Measurements from ENCODE around the gene DNAAF5. TPM values are rescaled to one million over a fixed set of nuclear protein-coding genes. Genes with fewer than 3 reads are reported as not detected.

Gene DNAAF5
- total RNA-seq, 1 donor from 2014 or later, result 59.7 TPM

DNA sequence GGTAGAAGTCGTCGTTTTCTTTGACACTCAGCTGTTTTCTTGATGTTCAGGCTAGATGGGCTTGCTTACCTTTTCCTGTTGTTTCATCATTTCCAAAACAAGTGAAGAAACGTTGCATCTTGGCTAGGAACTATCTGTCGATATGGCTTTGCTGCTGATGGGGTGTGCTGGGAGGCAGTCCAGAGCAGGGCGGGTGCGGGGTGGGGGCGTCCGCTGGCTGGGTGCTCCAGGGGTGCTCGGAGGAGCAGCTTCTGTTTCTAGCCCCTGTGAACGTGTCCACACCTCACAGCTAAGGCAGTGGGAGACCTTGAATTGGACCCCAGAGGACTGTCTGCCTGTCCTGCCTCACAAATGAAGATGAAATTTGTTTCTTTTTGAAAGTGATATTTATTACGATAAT, 98.2 kb downstream of the DNAAF5 start:
- Histone ChIP-seq H3K4me3 (ENCODE audit: low read depth, low read length) (no peak overlapping the region), H3K27me3 (ENCODE audit: control insufficient read depth, insufficient read depth, low read length) (no peaks in the 10 kb centered on the region), H3K36me3 (ENCODE audit: control insufficient read depth, insufficient read depth, low read length) (no peaks in the 10 kb centered on the region)
- TF ChIP-seq, protein P1, sequence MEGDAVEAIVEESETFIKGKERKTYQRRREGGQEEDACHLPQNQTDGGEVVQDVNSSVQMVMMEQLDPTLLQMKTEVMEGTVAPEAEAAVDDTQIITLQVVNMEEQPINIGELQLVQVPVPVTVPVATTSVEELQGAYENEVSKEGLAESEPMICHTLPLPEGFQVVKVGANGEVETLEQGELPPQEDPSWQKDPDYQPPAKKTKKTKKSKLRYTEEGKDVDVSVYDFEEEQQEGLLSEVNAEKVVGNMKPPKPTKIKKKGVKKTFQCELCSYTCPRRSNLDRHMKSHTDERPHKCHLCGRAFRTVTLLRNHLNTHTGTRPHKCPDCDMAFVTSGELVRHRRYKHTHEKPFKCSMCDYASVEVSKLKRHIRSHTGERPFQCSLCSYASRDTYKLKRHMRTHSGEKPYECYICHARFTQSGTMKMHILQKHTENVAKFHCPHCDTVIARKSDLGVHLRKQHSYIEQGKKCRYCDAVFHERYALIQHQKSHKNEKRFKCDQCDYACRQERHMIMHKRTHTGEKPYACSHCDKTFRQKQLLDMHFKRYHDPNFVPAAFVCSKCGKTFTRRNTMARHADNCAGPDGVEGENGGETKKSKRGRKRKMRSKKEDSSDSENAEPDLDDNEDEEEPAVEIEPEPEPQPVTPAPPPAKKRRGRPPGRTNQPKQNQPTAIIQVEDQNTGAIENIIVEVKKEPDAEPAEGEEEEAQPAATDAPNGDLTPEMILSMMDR (IDR thresholded peaks at IDR 0.05; ENCODE audit: insufficient read depth, low read length, poor library complexity, severe bottlenecking), result no peak
- DNase-seq (ENCODE audit: low read depth), result no peak

DNA sequence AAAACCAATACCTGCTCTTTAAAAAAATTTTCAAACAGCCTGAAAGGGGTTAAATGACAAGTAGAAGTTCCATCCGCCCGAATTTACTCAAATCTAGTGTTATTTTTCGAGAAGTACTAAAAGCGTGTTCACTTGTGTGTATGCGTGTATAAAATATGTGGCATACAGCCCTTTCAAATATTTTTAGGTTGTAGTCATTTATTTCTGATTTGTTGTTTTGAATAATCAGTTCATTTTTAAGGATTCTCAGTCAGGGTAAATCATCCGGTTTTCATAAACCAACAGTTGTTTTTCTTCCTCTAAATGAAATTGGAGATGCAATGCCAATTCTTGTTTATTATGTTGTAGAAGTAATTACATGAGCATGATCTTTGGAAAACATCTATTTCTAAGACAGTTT, 98.9 kb downstream of the DNAAF5 start:
- TF ChIP-seq, protein P1 (IDR thresholded peaks at IDR 0.05; ENCODE audit: insufficient read depth, low read length, poor library complexity, severe bottlenecking), result no peak
- Histone ChIP-seq H3K36me3 (ENCODE audit: control insufficient read depth, insufficient read depth, low read length) (no peaks in the 10 kb centered on the region), H3K27me3 (ENCODE audit: control insufficient read depth, insufficient read depth, low read length) (no peaks in the 10 kb centered on the region), H3K4me3 (ENCODE audit: low read depth, low read length) (no peak overlapping the region)
- no peak for DNase-seq (ENCODE audit: low read depth)

DNA sequence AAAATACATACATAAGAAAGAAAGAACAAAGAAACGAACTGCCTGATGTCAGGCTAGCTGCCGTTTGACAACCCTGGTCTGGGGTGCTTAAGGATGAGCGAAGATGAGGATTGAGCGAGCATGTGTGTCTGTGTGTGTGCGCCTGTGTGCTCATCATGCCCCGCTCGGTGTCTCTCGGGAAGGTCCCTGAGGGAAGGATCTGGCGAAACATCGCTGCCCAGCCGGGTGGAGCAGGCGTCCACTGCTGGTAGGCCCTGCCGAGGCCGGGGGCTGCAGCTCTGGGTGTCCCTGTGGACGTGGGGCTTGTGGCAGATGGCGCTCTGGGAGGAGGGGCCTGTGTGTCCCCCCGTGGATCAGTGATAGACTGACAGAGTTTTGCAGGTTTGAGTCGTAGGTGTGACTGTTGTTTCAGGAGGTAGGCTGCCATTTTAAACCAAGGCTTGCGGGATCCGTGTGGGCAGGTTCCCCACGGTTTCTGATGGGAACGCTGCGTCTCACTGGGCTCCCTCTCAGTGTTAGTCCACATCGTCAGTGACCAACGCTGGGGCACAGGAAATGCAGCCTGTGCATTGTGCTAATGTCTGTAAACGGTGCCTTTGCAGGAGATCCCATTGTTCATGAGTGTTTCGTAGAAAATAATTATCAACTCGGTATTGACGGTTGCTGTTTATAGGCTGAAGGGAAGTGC, 99.9 kb downstream of the DNAAF5 start:
- no peak overlapping the region for H3K4me3 ChIP-seq (ENCODE audit: low read depth, low read length)
- no peak for DNase-seq (ENCODE audit: low read depth)
- TF ChIP-seq, protein P1 (IDR thresholded peaks at IDR 0.05; ENCODE audit: insufficient read depth, low read length, poor library complexity, severe bottlenecking), result no peak
- no peaks in the 10 kb centered on the region for H3K27me3 ChIP-seq (ENCODE audit: control insufficient read depth, insufficient read depth, low read length)
- H3K36me3 ChIP-seq (ENCODE audit: control insufficient read depth, insufficient read depth, low read length), result no peaks in the 10 kb centered on the region

DNA sequence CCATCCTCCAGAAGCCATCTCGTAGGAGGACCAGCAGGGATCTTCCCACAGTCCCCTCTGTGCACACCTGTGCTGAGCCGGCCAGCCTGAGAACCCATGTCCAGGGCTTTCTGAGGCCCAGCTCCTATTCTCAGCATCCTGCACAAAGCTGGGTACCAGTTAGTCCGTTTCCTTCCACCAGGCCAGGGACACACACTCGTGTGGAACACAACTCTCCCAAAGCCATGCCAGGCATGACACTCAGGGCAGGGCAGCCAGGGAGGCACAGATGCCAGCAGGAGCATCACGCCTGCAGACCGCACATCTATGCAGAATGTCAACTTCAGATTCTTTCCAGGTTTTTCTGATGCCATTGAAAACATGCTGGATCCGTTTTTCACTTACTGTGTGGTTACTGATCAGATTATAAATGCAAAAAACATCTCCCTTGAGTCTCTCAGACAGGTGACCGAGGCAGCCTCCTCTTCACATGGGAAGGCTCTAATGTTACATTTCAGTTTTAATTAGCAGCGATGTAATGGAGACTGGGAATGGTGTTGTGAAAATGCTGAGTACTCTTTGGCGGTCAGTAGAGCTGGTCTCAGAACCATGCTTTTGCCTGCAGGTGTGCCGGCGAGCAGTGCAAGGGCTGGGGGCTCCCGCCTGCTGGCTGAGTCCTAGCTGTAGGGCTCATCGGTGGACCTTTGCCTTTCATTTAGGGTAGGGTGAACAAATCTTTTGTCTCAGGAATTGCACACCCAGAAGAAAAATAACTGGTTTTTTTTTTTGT, 102.5 kb downstream of the DNAAF5 start:
- no peaks in the 10 kb centered on the region for H3K36me3 ChIP-seq (ENCODE audit: control insufficient read depth, insufficient read depth, low read length)
- no peaks in the 10 kb centered on the region for H3K27me3 ChIP-seq (ENCODE audit: control insufficient read depth, insufficient read depth, low read length)
- H3K4me3 ChIP-seq (ENCODE audit: low read depth, low read length), result no peak overlapping the region
- no peak for DNase-seq (ENCODE audit: low read depth)
- TF ChIP-seq, protein P1 (IDR thresholded peaks at IDR 0.05; ENCODE audit: insufficient read depth, low read length, poor library complexity, severe bottlenecking), result no peak

DNA sequence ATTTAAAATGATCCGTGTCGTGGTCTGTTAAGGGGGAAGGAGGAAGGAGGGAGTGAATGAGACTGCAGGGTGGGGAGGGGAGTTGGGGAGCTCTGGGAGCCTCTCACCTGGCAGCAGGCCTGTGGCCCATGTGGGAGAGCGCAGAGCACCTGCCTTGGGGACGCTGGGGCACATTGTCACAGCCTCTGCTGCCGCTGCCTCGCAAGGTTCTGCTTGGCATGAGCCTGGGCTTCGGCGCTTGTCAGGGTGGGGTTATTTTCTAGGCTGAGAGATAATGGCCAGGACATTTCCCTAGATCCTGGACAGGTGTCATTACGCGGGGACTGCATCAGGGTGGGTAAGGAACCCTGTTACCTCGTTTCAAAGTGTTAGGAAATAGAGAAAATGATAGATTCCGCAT, 103.6 kb downstream of the DNAAF5 start:
- H3K4me3 ChIP-seq (ENCODE audit: low read depth, low read length), result no peak overlapping the region
- no peaks in the 10 kb centered on the region for H3K36me3 ChIP-seq (ENCODE audit: control insufficient read depth, insufficient read depth, low read length)
- DNase-seq (ENCODE audit: low read depth), result no peak
- TF ChIP-seq, protein P1 (IDR thresholded peaks at IDR 0.05; ENCODE audit: insufficient read depth, low read length, poor library complexity, severe bottlenecking), result no peak
- H3K27me3 ChIP-seq (ENCODE audit: control insufficient read depth, insufficient read depth, low read length), result no peaks in the 10 kb centered on the region
